NCI-H2227 treated with DMSO at 0.1 percent for 48 hours (cell line): ENCODE measurements around the gene EXOC3.
"Not testable (repeated sequence)": the region's sequence is repeated elsewhere in the genome, so short reads cannot be mapped to it uniquely, and the experiment has no call there.

ENCODE experiments used
- DNase-seq: peaks from one replicate; lab custom pipeline; 2025; lab: John Stamatoyannopoulos, UW

The EXOC3 gene

DNA sequence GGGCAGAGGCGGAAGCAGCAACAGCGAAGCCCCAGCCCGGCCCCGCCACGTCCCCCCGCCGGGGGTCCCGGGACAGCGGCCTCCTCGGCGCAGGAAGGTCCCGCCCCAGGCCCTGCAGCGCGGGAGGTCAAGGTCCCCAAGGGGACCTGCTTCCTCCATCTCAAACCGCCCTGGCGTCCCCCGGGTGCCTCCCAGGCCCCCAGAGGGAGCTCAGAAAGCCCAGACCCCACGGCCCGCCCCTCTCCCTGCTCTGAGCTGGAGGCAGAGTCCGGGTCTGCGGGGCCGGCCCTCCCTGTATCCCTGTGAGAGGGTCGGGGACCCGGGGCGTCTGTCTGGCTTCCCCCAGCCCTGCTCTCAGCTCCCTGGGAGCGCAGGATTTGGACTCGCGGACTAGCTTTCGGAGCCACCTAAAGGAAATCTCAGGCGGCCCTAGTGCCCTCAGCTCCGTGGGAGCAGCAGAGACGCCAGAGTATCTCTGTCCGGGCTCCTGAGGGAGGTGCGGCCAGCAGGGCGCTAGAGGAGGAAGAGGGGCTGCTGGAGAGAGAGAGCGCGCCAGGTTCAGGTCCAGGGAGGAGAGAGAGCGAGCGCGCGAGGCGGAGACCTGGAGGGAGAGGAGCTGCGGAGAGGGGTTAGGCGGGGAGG, 30.7 kb downstream of the EXOC3 start:
- peak; percentile 15 for DNase-seq

DNA sequence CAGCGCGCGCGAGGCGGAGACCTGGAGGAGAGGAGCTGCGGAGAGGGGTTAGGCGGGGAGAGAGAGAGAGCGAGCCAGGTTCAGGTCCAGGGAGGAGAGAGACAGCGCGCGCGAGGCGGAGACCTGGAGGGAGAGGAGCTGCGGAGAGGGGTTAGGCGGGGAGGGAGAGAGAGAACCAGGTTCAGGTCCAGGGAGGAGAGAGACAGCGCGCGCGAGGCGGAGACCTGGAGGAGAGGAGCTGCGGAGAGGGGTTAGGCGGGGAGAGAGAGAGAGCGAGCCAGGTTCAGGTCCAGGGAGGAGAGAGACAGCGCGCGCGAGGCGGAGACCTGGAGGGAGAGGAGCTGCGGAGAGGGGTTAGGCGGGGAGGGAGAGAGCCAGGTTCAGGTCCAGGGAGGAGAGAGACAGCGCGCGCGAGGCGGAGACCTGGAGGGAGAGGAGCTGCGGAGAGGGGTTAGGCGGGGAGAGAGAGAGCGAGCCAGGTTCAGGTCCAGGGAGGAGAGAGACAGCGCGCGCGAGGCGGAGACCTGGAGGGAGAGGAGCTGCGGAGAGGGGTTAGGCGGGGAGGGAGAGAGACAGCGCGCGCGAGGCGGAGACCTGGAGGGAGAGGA, 31.4 kb downstream of the EXOC3 start:
- DNase-seq: not testable (repeated sequence)

DNA sequence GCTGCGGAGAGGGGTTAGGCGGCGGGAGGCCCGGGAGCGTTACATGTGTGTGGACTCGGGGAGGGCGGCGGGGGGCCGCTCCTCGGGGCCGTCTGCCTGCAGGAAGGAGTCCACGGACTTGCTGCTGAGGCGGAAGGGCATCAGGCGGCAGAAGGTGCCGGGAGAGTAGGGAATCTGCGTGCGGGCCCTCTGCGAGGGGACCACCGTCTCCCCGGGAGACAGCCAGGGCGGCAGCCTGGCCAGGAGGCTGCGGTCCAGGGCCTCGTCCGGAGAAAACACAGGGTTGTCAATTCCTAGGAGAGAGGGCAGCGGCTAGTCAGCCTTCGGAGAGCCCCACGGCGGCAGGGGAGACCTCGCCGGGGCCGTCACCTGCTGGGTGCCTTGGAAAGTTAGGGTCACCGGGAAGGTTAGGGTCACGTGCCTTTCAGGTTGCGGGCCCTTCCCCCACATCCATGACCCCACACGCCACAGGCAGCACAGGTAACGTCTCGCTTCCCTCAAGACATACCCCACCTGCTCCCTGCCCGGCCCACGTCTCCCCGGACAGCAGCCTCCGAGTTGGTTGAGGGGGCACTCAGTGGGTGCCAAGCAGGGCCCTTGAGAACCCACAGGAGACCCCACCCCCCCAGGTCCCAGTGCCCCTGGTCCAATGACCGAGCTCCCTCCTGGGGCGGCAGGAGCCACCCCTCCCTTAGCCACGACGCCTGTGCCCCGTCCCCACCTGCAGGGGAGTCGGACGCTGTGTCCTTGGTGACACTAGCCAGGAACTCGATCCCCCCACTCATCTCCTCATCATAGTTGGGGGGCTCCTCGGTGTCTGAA, 32.1 kb downstream of the EXOC3 start:
- peak; percentile 12 for DNase-seq

DNA sequence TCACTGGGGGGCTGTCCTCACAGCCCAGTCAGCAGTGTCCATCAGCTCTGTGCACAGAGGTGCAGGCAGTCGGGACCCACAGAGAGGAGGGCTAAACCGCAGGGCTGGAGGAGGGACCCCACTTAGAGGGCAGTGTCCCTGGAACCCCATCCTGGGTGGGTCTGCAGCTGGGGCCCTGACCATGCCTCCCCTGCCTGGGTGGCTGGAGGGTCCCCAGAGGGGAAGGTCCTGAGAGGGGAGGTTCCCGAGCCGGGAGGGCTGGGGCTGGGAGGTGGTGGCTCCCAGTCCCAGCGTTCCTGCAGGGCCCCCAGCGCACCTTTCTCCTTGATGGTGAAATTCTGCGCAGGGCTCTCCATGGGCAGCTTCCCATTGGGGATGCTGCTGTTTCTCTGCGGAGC, 32.7 kb downstream of the EXOC3 start:
- no peak for DNase-seq

DNA sequence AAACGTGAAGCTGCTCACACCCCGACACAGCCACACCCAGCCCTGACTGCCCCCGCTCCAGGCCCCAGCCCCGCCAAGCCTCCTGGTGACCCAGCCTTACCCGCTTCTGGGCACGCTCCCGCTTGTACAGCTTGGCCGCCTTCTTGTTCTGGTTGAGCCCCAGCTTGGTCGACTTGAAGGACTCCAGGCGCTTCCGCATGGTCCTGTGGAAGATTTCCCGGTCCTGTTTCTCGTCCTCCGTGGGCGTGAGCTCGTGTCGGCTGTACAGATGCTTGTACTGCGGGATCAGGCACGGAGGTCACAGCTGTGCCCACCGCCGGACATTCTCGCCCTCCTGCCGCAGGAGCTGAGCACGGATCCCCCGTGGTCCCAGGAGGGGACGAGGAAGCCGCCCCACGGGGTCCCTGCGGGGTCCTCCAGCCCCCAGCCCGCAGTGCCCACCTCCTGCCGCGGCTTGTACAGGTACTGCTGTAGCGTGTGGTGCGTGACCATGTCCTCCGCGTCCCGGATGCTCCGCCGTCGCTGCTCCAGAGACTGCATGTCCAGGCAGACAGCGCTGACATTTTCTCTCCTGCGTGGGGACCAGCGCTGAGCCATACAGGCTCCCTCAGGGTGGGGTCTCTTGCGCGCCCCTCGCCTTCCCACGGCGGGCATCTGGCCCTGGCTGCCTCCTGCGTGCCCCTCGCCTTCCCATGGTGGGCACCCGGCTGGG, 33.3 kb downstream of the EXOC3 start:
- no peak for DNase-seq

DNA sequence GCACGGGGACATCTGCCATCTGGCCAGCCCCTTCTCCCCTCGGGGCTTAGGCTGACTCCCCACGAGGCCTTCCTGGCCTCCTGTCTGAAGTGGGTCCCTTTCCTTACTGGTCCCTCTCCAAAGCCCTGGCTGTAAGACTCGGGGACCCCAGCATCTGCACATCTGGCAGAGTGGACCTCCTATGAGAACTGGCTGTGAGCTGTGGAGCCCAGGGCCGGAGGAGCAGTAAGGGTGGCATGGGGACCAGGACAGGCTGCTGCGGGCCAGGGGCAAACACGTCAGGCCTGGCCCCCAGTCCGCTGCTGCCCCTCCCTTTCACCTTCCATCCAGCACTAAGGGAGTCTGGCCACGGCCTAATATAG, 33.8 kb downstream of the EXOC3 start:
- no peak for DNase-seq

DNA sequence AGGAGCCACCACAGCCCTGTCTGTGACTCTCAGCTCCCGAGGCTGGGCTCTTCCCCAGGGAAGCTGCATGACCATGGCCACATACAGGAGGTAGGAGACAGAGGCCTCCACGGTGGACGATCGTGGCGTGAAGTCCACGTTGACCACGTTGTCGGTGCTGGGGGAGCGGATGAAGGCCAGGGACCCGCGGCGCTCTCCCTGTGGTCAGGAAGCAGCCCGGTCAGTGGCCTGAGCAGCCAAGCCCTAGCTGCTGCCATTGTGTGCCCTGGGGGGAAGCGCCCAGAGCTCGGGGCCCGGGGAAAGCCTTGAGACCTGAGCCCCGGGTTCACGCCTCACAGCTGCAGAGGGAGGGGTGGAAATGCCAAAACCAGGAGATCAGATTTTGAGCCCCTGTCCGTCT, 34.3 kb downstream of the EXOC3 start:
- DNase-seq: no peak

DNA sequence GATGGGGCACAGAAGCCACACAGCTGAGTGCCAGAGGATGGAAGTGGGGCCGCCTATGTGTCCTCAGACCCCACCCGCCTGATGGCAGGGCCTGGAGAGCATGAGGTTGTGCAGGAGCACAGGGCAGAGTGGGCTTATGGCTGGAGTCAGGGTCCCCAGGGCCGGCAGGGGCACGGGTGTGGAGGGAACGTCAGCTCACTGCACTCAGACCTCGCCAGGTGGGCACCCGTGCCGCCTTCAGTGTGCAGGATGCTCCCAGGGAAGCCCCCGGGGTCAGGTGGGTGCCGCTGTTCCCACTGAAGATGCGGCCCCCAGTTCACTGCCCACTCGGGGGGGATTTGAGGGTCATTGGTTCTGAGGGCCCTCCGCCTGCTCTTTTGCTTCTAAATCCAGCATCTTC, 34.9 kb downstream of the EXOC3 start:
- DNase-seq: no peak

DNA sequence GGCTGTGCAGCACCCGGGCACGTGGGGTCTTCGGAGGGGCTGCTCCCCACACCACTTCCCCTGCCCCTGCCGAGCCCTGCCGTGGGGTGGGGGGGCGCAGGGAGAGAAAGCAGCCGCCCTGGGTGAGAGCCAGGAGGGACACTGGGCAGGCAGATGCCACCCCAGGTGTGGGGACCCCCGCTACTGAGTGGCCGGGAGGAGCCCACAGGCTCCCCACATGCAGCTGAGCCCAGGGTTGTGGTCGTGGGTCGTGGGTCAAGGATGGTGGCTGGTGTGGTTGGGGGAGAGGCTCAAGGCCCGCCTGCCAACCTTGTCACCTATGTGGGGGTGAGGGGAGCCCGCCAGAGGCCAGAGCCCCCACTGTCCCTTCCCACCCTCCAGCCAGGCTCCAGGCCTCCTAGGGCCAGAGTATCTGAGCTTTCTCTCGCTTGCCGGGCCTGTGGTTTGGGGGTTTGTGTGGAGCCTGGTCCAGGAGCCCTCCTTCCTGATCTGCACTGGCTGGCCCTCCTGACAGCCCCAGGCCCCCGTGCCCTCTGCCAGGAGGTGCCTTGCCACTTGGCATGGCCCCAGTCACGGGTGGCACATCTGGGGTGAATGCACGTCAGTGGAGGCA, 35.5 kb downstream of the EXOC3 start:
- no peak for DNase-seq

DNA sequence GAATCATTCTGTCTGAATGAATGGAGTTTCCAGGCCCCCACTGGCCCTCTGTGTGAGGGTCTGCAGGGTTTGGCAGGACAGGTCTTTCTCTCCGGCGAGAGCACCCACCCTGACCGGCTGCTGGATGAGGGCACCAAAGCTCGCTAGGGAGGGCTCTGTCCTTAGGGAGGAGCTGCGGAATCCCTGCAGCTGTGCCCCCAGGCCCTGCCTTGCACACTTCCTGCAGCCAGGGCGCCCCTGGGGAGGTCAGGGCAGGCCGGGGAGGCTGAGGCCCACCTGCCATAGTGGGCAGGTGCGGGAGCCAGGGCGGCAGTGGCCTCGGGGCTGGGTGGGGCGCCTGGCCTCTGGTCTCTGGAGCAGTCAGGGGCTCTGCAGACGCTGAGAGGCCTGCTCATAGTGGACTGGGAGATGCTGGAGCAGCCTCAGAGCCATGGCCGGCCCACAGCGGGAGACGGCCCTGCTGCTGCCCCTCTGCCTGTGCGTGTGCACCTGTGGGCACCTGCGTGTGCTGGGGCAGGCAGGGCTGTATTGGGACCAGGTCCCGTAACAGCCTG, 36.1 kb downstream of the EXOC3 start:
- no peak for DNase-seq

DNA sequence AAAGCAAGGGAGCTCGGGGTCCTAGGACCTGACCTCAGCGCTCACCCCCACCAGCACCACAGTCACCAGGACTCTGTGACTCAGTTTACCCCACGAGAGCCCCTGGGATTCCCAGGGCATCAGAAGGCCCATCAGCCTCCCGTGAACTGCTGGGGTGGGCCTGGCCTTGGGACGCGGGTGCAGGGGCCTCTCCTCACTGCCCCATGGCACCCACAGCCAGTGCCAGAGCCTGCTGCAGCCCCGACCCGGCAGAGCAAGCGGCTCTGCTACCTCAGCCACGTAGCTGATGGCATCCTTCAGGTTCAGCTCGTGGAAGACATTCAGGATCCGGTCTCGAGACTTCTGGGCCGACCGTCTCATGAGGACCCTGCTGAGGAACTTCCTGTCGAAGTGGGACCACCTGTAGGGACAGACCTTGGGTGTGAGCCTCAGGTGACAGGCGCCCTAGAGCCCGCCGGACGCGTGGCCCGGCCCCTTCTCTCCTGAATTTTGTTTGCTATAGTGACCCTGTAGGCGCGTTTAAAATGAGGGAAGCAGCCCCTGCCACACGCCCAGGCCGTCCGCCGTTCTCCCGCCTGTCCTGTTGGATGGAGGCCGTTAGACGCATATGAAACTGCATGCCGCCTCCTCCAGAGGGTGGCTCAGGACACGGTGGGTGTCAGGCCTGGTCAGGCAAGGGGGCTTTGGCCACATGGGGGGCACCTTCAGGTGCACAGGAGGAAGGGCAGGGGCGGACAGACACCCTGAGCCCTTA, 36.8 kb downstream of the EXOC3 start:
- no peak for DNase-seq

DNA sequence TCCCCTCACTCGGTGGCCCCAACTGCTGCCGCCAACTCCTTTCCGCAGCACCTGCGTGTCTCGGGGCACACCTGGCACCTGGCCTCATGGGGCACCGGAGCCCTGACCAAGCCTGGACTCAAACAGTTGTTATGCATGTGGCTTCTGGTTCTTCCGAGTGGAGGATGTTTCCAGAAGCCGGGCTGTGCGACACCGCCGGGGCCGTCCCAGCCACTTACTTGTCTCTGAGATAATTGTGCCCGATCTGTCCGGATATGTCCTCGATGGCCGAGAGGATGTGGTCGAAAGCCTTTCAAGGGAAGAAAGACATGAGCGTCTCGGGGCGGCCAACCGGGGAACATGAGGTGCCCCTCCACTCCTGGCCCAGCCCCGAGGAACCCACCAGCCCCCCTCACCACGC, 38.4 kb downstream of the EXOC3 start:
- no peak for DNase-seq

DNA sequence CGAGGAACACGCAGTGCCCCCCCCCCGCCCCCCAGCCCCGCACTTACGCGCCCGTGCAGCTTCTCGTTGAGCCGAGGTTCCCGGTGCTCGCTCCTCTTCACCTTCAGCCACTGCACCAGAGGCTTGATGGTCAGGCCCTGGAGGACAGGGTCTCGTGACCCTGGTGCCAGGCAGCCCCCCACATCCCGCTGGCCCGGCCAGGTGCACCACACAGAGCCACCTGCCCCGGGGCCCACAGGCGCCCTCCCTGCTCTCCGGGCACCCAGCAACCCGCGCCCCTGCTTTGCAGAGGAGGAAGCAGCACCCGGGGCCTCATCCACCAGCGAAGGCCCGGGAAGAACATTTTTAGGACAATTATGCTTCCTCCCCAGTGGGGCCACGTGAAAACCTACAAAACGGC, 39.0 kb downstream of the EXOC3 start:
- DNase-seq: no peak

DNA sequence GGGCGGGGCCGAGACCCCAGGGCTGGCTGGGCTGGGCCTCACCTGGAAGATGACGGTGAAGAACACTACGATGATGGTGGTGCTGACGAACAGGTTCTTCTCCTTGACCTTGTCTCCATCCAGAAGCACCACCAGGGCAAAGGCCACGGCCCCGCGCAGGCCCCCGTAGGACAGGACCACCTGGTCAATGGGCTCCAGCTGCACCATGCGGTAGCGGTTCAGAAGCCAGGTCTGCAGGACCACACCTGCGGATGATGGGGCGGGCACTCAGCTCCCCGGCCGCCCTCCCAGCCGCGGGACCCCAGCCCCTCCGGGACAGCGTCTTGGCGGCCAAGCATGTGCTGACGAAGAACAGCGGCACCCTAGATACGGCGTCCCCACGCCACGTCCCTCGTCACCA, 39.5 kb downstream of the EXOC3 start:
- no peak for DNase-seq

DNA sequence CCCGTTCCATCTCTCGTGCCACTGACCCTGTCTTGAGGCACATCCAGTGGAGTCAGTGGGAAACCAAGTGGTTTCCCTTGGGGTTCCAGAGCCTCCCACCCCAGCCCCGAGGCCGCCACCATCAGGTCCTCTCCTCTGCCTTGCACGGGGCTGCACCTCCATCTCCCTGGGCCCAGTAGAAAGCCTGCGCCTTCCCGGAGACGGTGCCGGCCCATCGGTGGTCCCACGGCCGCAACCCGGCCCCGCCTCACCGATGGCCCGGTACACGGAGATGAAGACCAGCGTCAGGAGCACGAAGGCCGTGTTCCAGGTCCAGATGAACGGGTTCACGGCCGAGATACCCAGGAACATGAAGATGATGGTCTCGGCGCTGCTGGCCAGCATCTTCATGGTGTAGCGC, 40.0 kb downstream of the EXOC3 start:
- no peak for DNase-seq

DNA sequence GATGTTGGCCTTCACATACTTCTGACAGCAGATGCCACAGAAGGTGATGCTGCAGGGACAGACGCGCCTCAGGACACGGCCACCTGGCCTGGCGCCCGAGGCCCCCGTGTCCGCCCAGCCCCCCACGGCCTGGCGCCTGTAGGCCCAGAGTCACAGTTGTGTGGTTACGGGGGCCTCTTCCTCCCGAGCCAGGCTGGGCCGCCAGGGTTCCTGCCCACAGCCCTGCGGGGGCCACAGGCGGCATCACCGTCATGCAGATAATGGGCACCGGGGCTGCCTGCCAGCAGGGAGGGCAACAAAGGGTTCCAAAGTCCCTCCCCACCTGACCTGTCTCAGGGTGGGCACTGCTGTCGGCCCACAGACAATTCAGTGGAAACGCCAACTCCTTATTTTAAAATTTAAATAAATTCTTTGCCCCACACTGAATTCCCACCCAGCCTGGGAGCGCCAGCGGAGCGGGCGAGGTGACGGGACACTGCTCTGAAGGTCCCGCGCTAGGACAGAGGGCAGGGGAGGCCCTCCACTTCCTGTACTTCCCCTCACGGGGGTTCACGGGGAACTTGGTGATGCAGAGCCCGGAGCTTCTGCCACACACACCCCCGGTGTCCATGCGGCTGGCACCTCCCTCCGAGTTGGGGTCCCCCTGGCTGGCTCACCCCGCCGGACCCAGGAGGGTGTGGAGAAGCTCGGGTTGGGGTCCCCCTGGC, 40.6 kb downstream of the EXOC3 start:
- no peak for DNase-seq

DNA sequence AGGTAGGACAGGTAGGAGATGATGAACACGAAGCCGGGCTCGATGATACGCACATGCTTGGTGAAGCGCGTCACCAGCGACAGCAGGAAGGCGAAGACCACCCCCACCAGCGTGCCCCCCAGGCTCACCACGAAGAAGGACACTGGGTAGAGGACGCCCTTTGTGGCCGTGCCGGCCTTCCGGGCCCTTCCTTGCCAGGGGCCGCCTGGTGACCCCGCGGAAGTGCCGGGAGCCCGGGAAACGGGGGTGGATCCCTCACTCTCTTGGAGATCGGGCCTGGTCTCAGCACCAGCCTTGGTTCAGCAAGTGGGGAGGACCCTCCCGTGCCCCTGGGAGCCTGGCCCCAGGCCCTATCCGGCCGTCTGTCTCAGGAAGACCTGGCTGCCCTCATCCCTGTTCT, 41.6 kb downstream of the EXOC3 start:
- no peak for DNase-seq

DNA sequence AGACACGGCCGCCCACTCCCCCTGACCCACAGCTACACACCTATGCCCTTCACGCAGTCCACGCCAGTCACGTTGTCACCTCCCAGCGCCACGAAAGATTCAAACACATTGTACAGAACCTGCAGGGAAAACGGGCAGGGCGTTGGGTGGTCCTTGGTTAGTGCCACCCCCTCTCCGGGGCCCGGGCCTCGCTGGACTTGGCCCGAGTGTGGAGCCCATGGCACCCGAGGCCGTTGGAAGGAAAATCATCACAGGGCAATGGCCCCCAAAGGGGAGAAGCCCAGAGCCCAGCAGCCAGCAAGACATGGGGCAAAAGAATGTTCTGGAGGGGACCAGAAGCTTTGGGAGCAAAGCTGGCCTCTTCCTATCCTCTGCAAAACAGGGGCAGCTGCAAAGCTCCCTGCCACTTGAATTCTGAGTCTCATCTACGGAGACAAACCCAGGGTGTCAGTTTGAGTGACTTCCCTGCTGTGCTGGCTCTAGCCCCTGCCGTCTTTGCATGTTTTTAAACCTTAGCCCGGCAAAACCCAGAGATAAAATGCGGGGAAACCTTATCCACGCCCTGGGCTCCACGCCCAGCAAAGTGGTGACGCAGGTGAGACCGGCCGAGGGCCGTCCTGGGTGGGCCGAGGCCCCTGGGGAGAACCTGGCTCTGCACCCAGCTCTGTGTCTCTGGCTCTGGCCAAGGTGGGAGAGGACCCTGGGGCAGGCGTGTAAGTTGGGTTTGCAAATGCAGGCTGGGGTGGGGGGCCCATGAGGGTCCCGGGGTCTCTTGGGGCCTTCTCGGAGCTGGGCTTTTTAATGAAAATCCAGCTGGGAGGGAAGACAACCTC, 42.4 kb downstream of the EXOC3 start:
- DNase-seq: no peak

DNA sequence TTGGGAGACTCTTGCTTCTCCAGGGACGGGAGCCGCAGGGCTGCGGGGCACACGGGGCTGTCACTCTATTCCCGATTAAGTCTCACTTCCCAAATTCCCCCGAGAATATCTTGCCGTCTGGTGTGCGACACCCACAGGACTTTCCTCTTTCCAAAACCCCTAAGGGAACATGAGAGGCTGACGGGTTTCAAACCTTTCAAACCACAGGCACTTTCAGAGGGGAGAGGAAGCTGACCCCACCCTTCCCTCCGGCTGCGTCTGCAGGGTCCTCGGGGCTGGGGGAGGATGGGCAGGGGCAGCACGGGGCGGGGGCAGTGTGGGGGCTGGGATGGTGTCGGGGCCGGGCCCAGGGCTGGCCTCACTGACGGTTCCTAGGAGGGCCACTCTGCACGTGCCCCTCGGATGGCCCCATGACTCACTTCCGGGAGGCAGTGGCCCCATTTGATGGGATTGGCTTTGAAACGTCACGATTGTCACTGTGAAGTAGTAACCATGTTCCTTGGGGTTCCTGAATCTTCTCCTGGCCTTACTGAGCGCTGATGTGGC, 43.0 kb downstream of the EXOC3 start:
- no peak for DNase-seq
